HG03097 (cell line): Measurements from ENCODE around the gene TNFAIP8.
A peak's percentile ranks its signal among the peaks of the same experiment; 100 is the strongest.
"Not testable (repeated sequence)": the region's sequence is repeated elsewhere in the genome, so short reads cannot be mapped to it uniquely, and the experiment has no call there.

Source experiments
- ATAC-seq: cut with Tn5 transposase; IDR thresholded peaks from one replicate; pipeline ENCODE4 v1.9.1; 2021; ENCODE audit not compliant: unreplicated experiment, low FRiP score

Gene TNFAIP8

GRCh38 chr5:119412279-119413227, 56.7 kb downstream of the TNFAIP8 start:
- ATAC-seq: no peak

DNA sequence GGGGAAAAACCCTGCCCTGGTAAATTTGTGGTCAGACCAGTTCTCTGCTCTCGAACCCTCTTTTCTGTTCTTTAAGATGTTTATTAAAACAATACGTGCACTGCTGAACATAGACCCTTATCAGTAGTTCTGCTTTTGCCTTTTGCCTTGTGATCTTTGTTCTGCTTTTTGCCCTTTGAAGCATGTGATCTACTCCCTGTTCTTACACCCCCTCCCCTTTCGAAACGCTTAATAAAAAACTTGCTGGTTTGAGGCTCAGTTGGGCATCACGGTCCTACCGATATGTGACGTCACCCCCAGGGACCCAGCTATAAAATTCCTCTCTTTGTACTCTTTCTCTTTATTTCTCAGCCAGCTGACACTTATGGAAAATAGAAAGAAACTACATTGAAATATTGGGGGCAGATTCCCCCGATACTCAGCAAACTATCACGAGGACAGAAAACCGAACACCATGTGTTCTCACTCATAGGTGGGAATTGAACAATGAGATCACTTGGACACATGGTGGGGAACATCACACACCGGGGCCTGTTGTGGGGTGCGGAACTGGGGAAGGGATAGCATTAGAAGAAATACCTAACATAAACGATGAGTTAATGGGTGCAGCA, 58.4 kb downstream of the TNFAIP8 start:
- ATAC-seq: not testable (repeated sequence)

- no peak for ATAC-seq
Observed at GRCh38 chr5:119417891-119418605, 62.2 kb downstream of the TNFAIP8 start.

DNA sequence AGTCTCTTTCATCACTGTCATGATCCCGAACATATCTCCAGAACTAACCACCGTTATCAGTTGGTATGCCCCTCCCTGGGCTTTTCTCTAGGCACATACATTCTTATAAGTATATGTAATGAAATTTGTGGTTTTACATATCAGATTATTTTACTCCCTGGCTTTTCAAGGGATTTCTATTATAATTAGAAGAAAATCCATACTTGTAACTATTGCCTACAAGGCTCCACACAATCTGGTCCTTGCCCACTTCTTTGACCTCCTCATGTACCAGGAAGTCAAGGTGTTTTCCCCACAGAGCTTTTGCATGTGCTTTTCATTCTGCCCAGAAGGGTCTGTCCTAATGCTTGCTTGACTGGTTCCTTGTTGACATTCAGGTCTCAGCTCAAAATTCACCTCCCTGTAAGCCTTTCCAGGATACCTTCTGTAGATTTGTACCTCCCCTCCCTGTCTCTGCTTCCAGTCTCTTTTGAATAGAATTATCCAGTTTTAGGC, 62.8 kb downstream of the TNFAIP8 start:
- peak; percentile 60 for ATAC-seq

GRCh38 chr5:119420169-119420568, 64.3 kb downstream of the TNFAIP8 start:
- ATAC-seq: no peak

GRCh38 chr5:119426057-119426456, 70.2 kb downstream of the TNFAIP8 start:
- ATAC-seq: no peak

- no peak for ATAC-seq
Observed at GRCh38 chr5:119427060-119427459, 71.2 kb downstream of the TNFAIP8 start.

GRCh38 chr5:119427596-119427995, 71.8 kb downstream of the TNFAIP8 start:
- not testable (repeated sequence) for ATAC-seq

DNA sequence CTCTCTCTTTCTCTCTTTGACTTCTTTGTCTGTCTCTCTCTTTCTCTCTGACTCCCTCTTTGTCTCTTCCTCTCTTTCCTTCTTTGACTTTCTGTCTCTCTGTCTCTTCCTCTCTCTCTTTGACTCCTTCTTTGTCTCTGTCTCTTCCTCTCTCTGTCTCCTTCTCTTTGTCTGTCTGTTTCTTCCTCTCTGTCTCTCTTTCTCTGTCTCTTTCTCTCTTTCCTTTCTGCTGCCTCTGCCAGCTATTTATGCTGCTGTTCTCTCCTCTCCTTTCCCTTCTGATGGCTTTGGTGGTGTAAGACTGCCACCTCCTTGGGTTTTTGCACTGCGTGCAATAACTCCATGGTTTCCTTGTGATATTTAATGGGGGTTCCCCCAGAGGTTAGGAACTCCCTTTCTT, 72.3 kb downstream of the TNFAIP8 start:
- ATAC-seq: not testable (repeated sequence)

GRCh38 chr5:119428574-119428973, 72.8 kb downstream of the TNFAIP8 start:
- not testable (repeated sequence) for ATAC-seq

DNA sequence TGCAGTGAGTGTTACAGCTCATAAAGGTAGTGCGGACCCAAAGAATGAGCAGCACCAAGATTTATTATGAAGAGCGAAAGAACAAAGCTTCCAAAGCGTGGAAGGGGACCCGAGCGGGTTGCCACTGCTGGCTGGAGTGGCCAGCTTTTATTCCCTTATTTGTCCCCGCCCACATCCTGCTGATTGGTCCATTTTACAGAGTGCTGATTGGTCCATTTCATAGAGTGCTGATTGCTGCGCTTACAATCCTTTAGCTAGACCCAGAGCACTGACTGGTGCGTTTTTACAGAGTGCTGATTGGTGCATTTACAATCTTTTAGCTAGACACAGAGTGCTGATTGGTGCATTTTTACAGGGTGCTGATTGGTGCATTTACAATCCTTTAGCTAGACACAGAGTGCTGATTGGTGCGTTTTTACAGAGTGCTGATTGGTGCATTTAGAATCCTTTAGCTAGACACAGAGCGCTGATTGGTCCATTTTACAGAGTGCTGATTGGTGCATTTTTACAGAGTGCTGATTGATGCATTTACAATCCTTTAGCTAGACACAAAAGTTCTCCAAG, 76.9 kb downstream of the TNFAIP8 start:
- ATAC-seq: not testable (repeated sequence)

DNA sequence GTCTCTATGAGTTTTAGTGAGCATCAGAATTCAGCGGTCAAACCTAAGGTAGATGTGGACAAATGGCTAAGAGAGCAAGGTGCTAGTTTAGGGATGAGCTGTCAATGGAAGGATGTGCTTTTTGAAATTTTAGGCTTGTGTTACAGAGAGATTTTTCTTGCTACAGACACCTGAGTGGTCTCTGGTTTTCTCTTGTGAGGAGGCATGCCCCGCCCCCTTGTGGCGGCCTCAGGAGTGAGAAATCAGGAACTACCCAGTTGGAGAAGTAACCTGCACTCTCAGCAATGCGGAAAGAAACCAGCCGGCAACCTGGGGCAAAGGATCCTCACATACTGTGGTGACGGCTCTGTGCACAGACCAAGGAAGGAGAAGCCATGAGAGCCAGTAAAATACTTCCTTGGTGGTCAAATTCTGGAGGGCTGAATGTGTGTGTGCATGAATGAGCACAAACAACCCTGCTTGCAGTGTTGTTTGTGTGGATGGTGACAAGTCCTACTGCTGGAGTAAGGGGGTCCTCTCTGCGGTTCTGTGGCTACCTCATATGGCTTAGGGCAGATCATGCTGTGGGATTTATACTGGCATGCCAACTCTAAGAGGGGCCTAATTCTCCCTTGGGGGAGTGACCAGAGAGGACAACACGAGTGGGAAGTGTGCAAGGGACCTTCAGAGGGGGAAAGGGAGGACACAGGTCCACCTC, 79.8 kb downstream of the TNFAIP8 start:
- ATAC-seq: peak; percentile 73

- not testable (repeated sequence) for ATAC-seq
Observed at GRCh38 chr5:119437785-119438586, 82.2 kb downstream of the TNFAIP8 start.

GRCh38 chr5:119438587-119438917, 82.7 kb downstream of the TNFAIP8 start:
- not testable (repeated sequence) for ATAC-seq

GRCh38 chr5:119439140-119439631, 83.4 kb downstream of the TNFAIP8 start:
- no peak for ATAC-seq

GRCh38 chr5:119439632-119440031, 83.8 kb downstream of the TNFAIP8 start:
- ATAC-seq: not testable (repeated sequence)

GRCh38 chr5:119444643-119445042, 88.8 kb downstream of the TNFAIP8 start:
- ATAC-seq: not testable (repeated sequence)

GRCh38 chr5:119445544-119445943, 89.7 kb downstream of the TNFAIP8 start:
- no peak for ATAC-seq
